Amniotic stem cell (primary cell): ENCODE measurements around the gene UBE2K.
"Not testable (repeated sequence)": the region's sequence is repeated elsewhere in the genome, so short reads cannot be mapped to it uniquely, and the experiment has no call there.

Experiments
- DNase-seq: peaks from one replicate; lab custom pipeline; 2025; lab: John Stamatoyannopoulos, UW

UBE2K gene

DNA sequence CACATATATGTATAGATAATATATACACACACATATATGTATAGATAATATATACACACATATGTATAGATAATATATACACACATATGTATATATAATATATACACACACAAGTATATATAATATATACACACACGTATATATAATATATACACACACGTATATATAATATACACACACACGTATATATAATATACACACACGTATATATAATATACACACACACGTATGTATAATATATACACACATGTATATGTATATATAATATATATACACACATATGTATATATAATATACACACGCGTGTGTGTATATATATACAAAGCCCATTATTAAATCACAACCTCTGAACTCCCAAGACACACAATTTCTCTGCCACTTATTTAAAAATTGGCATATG, 8.0 kb upstream of the UBE2K start:
- DNase-seq, result no peak

DNA sequence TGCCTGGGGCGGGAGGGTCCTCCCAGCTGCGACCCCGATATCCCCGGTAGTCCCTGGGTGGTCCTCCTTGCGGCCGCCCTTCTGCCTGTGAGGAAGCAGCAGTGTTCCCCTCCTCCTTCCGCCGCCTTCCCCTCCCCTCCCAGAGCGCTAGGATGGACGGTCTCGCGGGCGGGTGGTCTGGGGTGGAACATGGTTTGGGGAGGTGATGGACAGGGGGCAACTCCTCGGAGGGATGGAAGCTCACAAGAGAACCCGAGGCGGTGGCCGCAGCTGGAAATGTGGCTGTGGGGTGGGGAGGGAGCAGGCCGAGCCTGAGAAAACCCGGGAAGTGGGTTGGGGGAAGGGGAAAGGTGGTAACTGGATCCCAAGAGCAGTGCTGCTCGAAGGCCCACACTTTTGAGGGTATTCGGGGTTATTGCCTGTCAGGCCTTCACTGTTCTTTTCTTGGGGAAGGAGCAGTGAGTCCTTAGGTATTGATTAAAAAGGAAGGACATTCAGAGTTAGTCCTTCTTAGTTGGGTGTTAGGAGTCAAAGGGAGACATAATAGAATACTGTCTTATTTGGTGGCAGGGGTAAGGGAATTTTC, 581 bp downstream of the UBE2K start:
- no peak for DNase-seq

DNA sequence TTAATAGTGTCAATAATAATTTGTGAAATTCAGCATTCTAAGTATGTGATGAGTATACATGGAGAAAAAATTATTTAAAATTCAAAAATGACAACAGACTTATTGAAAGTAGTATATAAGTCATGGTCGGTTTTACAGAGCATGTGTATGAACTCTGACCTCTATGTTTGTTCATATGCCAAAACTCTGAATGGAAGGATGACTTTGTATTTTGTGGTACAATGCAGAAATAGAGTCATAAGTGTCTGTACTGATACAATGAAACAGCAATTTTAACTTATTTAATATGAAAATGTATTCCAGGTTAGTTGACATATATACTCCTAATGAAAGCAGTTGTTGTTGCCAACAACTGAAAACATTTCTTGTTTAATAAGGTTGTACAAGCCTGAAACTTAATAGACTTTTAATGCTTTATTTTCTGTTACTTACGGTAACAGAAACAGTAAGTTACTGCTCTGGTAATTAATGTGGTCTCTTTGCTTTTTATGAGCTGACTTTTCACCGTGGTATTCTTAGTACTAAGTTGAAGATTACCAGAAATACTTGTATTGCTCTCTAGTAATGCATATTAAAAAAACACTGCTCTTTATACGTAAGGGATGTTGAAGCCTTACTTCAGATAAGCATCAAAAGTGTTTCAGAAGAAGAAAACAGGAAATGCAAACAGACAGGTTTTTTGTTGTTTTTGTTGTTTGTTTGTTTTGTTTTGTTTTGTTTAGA, 1.9 kb downstream of the UBE2K start:
- DNase-seq, result no peak

DNA sequence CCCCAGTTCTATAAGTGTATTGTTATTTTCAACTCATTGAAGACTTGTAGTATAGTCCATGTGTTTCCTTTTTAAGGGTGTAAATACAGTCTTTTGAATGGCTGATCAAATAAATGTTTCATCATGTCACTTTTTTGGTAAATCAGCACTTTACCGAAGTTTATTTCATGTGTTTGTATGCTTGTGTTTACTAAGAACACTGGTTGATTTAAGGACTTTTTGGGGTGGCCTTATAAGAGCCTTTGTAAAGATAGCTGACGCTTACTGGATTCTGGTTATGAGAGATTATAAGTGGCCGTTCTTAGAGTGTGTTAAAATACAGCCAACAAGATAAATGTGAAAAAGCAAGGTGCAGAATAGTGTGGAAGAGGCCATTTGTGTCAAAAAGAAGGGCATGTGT, 2.6 kb downstream of the UBE2K start:
- no peak for DNase-seq

DNA sequence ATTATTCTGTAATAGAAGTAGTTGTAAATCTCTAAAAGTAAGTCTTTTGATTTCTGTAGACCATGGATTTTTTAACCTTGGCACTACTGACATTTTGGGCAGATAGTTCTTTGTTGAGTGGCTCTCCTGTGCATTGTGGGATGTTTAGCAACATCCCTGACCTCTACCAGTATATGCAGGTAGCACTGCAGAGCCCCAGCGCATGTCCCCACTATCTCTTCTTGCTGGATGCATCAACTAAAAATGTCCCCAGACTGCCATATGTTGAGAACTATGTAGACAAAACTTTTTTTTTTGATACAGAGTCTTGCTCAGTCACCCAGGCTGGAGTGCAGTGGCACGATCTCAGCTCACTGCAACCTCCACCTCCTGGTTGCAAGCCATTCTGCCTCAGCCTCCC, 4.8 kb downstream of the UBE2K start:
- no peak for DNase-seq

DNA sequence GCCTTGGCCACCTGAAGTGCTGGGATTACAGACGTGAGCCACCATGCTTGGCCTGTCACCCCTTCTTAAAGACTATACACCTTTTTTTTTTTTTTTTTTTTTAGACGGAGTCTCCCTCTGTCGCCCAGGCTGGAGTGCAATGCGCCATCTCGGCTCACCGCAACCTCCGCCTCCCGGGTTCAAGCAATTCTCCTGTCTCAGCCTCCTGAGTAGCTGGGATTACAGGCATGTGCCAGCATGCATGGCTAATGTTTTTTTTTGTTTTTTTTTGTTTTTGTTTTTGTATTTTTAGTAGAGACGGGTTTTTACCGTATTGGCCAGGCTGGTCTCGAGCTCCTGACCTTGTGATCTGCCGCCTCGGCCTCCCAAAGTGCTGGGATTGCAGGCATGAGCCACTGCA, 6.9 kb downstream of the UBE2K start:
- not testable (repeated sequence) for DNase-seq

DNA sequence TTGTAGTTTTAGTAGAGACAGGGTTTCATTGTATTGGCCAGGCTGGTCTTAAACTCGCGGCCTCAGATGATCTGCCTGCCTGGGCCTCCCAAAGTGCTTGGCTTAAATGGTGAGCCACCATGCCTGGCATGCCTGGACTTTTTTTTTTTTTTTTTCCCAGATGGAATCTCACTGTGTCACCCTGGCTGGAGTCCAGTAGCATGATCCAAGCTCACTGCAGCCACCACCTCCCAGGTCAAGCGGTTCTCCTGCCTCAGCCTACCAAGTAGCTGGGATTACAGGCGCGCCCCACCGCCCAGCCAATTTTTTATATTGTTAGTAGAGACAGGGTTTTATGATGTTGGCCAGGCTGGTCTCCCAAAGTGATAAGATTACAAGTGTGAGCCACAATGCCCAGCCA, 8.4 kb downstream of the UBE2K start:
- peak; percentile 29 for DNase-seq

DNA sequence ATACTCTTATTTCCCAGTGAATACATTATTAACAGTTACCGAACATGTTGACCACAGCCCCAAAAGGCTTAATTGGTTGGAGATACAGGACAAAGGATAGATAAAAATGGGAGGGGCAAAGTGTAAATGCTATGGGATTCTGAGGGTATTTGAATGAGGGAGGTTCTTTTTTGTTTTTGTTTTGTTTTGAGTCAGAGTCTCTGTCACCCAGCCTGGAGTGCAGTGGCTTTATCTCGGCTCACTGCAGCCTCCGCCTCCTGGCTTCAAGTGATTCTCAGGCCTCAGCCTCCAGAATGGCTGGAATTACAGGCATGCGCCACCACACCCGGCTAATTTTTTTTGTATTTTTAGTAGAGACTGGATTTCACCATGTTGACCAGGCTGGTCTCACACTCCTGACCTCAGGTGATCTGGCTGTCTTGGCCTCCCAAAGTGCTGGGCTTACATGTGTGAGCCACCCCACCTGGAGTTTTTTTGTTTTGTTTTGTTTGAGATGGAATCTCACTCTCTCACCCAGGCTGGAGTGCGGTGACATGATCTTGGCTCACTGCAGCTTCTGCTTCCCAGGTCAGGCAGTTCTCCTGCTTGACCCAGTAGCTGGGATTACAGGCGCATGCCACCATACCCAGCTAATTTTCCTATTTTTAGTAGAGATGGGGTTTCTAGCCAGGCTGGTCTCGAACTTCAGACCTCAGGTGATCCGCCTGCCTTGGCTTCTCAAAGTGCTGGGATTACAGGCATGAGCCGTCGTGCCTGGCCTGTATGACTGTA, 9.0 kb downstream of the UBE2K start:
- DNase-seq, result no peak

DNA sequence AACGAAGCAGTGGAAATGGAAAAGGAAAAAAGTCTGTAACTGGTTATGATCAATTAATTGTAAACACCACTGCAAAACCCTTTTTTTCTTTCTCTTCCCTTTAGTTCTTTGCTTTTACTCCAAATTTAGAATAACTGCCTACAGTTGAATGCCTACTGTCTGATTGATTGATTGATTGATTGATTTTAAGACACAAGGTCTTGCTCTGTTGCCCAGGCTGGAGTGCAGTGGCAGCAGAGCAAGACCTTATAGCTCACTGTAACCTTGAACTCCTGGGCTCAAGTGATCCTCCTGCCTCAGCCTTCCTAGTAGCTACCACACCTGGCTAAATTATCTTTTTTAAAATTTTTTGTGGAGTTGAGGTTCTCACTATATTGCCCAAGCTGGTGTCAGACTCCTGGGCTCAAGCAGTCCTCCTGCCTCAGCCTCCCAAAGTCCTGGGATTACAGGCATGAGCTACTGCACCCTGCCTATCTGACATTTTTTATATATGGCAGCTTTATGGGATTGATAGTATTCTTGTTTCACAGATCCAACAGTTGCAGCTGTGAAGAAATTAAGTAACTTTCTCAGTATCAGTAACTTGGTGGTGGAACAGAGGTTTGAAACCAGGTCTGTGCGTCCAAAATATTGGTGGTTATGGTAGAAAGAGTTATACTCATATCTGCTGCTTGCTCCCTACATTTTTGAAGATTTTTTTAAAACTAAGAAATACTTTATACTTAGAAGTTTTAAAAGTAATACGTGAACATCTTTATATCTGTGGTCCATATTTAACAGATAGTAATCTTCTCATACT, 12.4 kb downstream of the UBE2K start:
- DNase-seq, result no peak

DNA sequence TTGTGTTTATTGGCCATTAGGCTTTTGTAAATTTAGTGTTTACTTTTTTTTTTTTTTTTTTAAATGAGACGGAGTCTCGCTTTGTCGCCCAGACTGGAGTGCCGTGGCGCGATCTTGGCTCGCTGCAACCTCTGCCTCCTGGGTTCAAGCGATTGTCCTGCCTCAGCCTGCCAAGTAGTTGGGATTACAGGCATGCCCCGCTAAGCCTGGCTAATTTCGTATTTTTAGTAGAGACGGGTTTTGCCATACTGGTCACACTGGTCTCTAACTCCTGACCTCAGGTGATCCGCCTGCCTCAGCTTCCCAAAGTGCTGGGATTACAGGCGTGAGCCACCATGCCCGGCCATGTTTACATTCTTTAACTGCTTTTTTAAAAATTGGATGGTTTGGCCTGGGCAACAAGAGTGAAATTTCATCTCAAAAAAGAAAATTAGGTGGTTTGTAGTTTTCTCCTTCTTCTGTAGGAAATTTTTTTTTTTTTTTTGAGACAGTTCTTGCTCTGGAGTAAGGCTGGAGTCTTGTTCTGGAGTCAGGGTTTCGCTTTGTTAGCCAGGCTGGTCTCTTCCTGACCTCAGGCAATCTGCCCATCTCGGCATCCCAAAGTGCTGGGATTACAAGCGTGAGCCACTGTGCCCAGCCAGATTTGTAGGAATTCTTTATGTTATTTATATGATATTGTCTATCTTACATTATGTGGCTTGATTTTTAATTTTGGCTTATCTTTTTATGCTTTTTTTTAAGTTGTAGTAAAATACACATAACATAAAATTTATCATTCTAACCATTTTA, 15.1 kb downstream of the UBE2K start:
- no peak for DNase-seq

DNA sequence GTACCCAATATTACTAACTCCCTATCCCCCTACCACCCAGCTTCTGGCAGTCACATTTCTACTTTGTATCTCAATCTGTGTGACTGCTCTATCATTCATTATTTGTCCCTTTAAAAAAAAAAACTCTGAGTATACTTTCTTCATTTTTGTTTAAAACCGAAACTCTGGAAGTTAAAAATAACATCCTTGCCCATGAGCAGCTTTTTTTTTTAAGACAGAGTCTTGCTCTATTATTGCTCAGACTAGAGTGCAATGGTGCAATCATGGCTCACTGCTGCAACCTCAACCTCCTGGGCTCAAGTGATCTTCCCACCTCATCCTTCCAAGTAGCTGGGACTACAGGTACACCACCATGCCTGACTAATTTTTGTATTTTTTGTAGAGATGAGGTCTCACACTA, 15.8 kb downstream of the UBE2K start:
- DNase-seq, result no peak

DNA sequence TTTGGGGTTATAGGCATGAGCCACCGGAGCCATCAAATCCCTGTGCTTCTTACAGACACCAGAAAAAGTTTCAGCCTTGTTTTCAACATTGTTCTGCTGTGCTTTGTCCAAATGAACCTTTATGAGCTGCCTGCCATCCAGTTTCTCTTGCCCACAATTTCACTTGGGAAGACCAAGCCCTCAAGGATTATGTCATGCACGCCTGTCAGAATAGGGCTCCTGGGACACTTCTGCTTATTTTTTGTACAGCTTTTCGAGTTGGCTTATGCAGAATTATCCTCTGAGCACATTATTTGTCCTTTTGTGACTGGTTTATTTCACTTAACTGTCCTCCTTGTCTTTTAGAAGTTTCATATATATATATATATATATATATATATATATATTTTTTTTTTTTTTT, 16.2 kb downstream of the UBE2K start:
- no peak for DNase-seq

DNA sequence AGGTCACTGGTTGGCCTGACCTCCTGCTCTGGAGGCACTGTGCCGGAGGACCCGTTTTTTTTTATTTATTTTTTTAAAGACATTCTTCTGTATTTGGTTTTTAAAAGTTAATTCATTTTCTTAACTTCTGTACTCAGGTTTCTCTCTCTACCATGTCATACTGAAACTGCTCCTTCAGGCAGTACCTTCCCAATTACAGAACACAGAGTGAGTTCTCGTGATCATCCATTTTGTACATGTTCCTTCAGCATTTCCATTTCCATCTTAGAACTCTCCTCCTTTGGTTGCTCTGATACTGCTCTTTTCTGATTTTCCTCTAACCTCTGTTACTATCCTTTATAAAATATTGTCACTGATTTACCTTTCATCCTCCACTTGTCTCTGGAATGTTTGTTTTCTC, 17.9 kb downstream of the UBE2K start:
- no peak for DNase-seq

DNA sequence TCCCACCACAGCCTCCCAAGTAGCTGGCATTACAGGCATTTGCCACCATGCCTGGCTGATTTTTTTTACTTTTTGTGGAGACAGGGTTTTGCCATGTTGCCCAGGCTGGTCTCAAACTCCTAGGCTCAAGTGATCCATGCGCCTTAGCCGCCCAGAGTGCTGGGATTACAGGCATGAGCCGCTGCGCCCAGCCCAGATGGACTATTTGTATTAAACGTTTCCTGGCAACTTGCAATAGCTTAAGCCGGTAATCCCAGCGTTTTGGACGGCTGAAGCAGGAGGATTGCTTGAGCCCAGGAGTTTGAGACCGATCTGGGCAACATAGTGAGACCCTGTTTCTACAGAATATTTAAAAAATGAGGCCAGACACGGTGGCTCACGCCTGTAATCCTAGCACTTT, 18.4 kb downstream of the UBE2K start:
- DNase-seq, result no peak

DNA sequence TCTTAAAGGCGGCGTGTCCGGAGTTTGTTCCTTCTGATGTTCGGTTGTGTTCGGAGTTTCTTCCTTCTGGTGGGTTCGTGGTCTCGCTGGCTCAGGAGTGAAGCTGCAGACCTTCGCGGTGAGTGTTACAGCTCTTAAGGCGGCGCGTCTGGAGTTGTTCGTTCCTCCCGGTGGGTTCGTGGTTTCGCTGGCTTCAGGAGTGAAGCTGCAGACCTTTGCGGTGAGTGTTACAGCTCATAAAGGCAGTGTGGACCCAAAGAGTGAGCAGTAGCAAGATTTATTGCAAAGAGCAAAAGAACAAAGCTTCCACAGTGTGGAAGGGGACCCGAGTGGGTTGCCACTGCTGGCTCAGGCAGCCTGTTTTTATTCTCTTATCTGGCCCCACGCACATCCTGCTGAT, 19.8 kb downstream of the UBE2K start:
- DNase-seq, result not testable (repeated sequence)

DNA sequence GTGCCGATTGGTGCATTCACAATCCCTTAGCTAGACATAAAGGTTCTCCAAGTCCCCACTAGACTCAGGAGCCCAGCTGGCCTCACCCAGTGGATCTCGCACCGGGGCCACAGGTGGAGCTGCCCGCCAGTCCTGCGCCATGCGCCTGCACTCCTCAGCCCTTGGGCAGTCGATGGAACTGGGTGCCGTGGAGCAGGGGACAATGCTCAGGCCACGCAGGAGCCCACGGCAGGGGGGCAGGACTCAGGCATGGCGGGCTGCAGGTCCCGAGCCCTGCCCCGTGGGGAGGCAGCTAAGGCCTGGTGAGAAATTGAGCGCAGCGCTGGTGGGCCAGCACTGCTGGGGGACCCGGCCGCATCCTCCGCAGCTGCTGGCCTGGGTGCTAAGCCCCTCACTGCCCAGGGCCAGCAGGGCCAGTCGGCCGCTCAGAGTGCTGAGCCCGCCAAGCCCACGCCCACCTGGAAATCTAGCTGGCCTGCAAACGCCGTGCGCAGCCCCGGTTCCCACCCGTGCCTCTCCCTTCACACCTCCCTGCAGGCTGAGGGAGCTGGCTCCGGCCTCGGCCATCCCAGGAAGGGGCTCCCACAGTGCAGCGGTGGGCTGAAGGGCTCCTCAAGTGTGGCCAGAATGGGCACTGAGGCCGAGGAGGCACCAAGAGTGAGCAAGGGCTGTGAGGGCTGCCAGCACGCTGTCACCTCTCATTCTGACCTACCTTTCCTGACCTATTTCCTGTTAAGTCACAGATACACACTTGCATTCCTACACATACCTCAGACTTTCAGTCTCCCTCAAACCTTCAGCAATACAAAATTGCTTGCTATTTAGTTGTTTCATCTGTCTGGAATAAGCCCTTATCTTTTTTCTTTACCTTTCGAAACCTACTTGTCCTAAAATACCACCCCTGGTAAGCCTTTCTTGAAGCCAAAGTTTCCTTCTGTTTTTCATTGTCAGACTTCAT, 20.7 kb downstream of the UBE2K start:
- no peak for DNase-seq

DNA sequence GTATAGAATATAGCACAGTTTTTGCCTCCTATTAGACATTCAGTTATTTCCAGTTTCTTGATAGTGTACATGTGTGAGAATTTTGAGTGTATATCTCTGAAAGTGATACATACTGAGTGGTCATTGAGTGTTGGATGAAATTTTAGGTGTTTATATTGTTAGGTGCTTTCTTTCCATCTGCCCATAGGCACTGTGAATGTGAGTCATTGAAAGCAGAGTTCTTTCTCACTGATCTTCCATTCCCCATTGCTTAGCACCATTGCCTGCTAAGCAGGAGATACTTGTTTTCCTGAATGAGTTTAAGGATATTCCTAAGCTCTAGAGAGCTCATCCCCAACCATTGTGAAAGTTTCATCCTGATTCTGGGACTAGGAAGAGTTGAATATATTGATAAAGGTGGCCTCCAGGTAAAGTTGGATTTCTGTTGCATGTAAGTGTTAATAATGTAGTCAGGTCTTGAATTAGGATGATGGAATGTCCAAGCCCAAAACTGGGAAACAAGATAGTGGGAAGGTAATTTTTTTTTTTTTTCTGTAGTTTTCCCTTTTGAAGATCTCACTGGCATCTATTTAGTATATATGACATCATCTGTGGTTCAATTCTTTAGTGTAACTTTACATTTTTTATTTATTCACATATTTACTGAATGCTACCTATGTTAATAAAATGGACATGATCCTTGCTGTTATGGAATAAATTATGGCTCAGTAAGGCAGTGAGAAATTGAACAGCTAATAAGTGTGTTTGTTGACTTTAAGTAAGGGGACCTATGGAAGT, 22.1 kb downstream of the UBE2K start:
- DNase-seq, result no peak

DNA sequence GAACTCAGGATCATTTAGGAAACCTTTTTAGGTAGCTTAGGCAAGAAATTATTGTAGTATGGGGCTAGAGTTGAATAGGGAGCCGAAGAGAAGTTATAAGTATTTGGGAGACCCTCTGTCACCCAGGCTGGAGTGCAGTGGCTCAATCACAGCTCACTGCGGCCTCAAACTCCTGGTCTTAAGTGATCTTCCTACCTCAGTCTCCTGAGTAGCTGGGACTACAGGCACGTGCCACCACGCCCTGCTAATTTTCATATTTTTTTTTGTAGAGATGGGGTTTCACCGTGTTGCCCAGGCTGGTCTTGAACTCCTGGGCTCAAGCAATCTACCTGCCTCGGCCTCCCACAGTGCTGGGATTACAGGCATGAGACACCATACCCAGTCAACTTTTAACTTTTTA, 23.3 kb downstream of the UBE2K start:
- not testable (repeated sequence) for DNase-seq

DNA sequence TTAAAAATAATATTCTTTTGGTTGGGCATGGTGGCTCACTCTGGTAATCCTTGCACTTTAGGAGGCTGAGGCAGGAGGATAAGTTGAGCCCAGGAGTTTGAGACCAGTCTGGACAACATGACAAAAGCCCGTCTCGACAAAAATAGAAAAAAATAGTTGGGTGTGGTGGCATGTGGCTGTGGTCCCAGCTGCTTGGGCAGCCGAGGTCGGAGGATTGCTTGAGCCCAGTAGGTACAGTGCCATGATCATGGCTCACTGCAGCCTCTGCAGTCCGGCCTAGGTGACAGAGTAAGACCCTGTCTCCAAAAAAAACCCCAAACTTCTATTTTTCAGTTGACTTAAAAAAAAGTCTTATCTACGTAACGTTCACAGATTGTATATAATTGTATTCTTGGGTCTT, 23.9 kb downstream of the UBE2K start:
- DNase-seq, result no peak

DNA sequence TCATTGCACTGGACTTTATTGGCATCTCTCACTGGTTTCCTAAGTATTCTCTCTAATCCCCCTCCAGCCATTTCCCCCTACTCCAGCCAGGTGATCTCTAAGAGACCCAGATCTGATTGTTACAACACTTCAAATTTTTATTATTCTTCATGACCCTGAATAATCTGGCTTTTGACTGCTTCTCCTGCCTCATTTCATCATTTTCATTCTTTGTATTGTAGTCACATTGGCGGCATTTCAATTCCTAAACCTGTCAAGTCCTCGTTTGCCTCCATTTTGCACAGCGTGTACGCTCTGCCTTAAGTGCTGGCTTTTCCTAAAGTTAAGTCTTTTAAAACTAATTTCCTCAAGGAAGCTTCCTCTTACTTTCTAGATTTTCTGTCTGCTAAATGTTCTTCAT, 31.6 kb downstream of the UBE2K start:
- no peak for DNase-seq
